A549 (cell line): ENCODE results near the gene ADAMTS4. TPM values are rescaled to one million over a fixed set of nuclear protein-coding genes. Genes with fewer than 3 reads are reported as not detected.

Source experiments
- ATAC-seq, 2 experiments: fragments of 200-7000 bp in 1 of 2; fragments of >200 bp in 1 of 2; cut with Nextera tagmentation in 1 of 2; cut with Tn5 transposase in 1 of 2; 3 replicates each; pipeline versions ENCODE4 v1.8.0 to v1.9.1; 2018 to 2020; ENCODE audit warnings: mild to moderate bottlenecking in 1 of 2, moderate library complexity in 1 of 2
- CTCF ChIA-PET: fragments of 300-600 bp; sonication (Branson Sonifier 250); formaldehyde crosslinking; extraction: SDS; loops from one replicate; lab custom pipeline; 2021; ENCODE audit warnings: antibody characterized with exemption, inconsistent platforms; lab: Yijun Ruan, JAX
- POLR2A ChIA-PET: fragments of 350-600 bp; formaldehyde crosslinking; extraction: SDS; loops from one replicate; lab custom pipeline; 2021; ENCODE audit warnings: antibody characterized with exemption, inconsistent platforms; lab: Yijun Ruan, JAX
- DNase-seq, 2 experiments: peaks; one replicate each; pipeline versions ENCODE4 v3.0.0 to v3.0.0-alpha.2; 2011 to 2016; ENCODE audit warnings: low read depth in 1 of 2, low spot score in 1 of 2
- FAIRE-seq: peaks from 2 replicates; lab custom pipeline; 2011; peaks lifted over from hg19 to GRCh38; lab: Jason Lieb, UNC
- H3K27ac ChIP-seq, 2 experiments: fragments of >200 bp; sonication (Bioruptor Twin); formaldehyde crosslinking; 3 replicates each; pipeline ENCODE4 v1.5.1; 2016 to 2017
- H3K4me1 ChIP-seq: fragments of >200 bp; sonication (Bioruptor Twin); formaldehyde crosslinking; 3 replicates; pipeline ENCODE4 v1.6.1; 2016
- H3K4me2 ChIP-seq: fragments of >200 bp; sonication (Bioruptor Twin); formaldehyde crosslinking; 3 replicates; pipeline ENCODE4 v1.6.1; 2016
- H3K4me3 ChIP-seq: fragments of >200 bp; sonication (Bioruptor Twin); formaldehyde crosslinking; 3 replicates; pipeline ENCODE4 v1.5.1; 2016
- H3K9me3 ChIP-seq: fragments of >200 bp; sonication (Bioruptor Twin); formaldehyde crosslinking; 3 replicates; pipeline ENCODE4 v1.6.1; 2016
- BCL3 ChIP-seq: fragments of >200 bp; sonication (Bioruptor Twin); formaldehyde crosslinking; IDR thresholded peaks from 3 replicates; pipeline ENCODE4 v1.6.1; 2016
- CEBPB ChIP-seq, 2 experiments: fragments of >200 bp in 1 of 2; sonication (Bioruptor Twin) in 1 of 2; formaldehyde crosslinking in 1 of 2; IDR thresholded peaks; 2 replicates each; pipeline ENCODE4 v1.6.1; 2012 to 2016
- CHD4 ChIP-seq: fragments of 200-600 bp; sonication (generic); IDR thresholded peaks from 2 replicates; pipeline ENCODE4 v1.6.1; 2016; ENCODE audit warnings: antibody characterized with exemption, mild to moderate bottlenecking, borderline replicate concordance
- CTCF ChIP-seq: fragments of >200 bp; sonication (Bioruptor Twin); formaldehyde crosslinking; IDR thresholded peaks from 3 replicates; pipeline ENCODE4 v1.5.1; 2016
- E2F6 ChIP-seq: IDR thresholded peaks from 2 replicates; pipeline ENCODE4 v1.6.1; 2012; ENCODE audit warnings: low read depth, borderline replicate concordance
- ESRRA ChIP-seq: fragments of 150-350 bp; IDR thresholded peaks from 2 replicates; pipeline ENCODE4 v1.6.1; 2014; ENCODE audit warnings: mild to moderate bottlenecking, low read length, borderline replicate concordance
- FOSB ChIP-seq: fragments of 250-450 bp; sonication (Bioruptor Pico); IDR thresholded peaks from 2 replicates; pipeline ENCODE4 v1.5.0; 2020; ENCODE audit warnings: mild to moderate bottlenecking, moderate library complexity
- HOXB5 ChIP-seq: fragments of 250-450 bp; sonication (Bioruptor Pico); IDR thresholded peaks from 2 replicates; pipeline ENCODE4 v1.5.0; 2020; ENCODE audit warnings: mild to moderate bottlenecking, moderate library complexity
- KDM1A ChIP-seq: fragments of 200-600 bp; sonication (generic); IDR thresholded peaks from 2 replicates; pipeline ENCODE4 v1.6.1; 2016; ENCODE audit warnings: low read depth, mild to moderate bottlenecking
- KDM5A ChIP-seq: fragments of 200-600 bp; sonication (generic); IDR thresholded peaks from 2 replicates; pipeline ENCODE4 v1.6.1; 2016; ENCODE audit warnings: antibody characterized with exemption, mild to moderate bottlenecking
- MAFK ChIP-seq: fragments of 450-650 bp; IDR thresholded peaks from 2 replicates; pipeline ENCODE4 v1.6.1; 2014; ENCODE audit not compliant: partially characterized antibody
- MAX ChIP-seq: IDR thresholded peaks from 2 replicates; pipeline ENCODE4 v1.6.1; 2012
- MYC ChIP-seq: IDR thresholded peaks from 2 replicates; pipeline ENCODE4 v1.6.1; 2012; ENCODE audit warnings: mild to moderate bottlenecking, inconsistent platforms, low read length, improper control_type of control experiment, borderline replicate concordance
- NFE2L2 ChIP-seq: fragments of 150-350 bp; conservative IDR thresholded peaks from 2 replicates; pipeline ENCODE4 v1.6.1; 2014; ENCODE audit warnings: low read length
- PHF8 ChIP-seq: fragments of 200-600 bp; sonication (generic); IDR thresholded peaks from 2 replicates; pipeline ENCODE4 v1.6.1; 2016; ENCODE audit warnings: low read depth, mild to moderate bottlenecking, antibody characterized with exemption, moderate library complexity, borderline replicate concordance
- POLR2AphosphoS2 ChIP-seq: conservative IDR thresholded peaks from 2 replicates; pipeline ENCODE4 v1.6.1; 2012; ENCODE audit warnings: low read length, improper control_type of control experiment, inconsistent platforms
- RAD21 ChIP-seq, 2 experiments: fragments of >200 bp in 1 of 2; sonication (Bioruptor Twin) in 1 of 2; formaldehyde crosslinking in 1 of 2; IDR thresholded peaks in 1 of 2; conservative IDR thresholded peaks in 1 of 2; 2 replicates in 1 of 2; 3 replicates in 1 of 2; pipeline ENCODE4 v1.6.1; 2012 to 2018; ENCODE audit warnings: inconsistent platforms in 1 of 2
- RFX5 ChIP-seq: fragments of 450-650 bp; IDR thresholded peaks from 2 replicates; pipeline ENCODE4 v1.7.1; 2014; ENCODE audit warnings: antibody characterized with exemption, mild to moderate bottlenecking, moderate library complexity
- SMC3 ChIP-seq: fragments of >200 bp; sonication (Bioruptor Twin); formaldehyde crosslinking; IDR thresholded peaks from 3 replicates; pipeline ENCODE4 v1.6.1; 2018; ENCODE audit warnings: inconsistent platforms
- WGBS: methylation state at CpG from one replicate; pipeline ENCODE4 v1.1.6; 2017; ENCODE audit errors: missing lambda C conversion rate; 5-methylcytosine and 5-hydroxymethylcytosine counted together
- polyA plus RNA-seq, 4 experiments: library from polyadenylated mRNA; depleted of rRNA in 3 of 4; stranded (reverse); fragments of >200 nt; fragmentation: RNase III in 1 of 4; extraction: RNeasy Plus Mini Kit Qiagen cat#74134 plus additional on column Dnase treatment in 1 of 4; gene quantifications; 2 replicates in 3 of 4; 3 replicates in 1 of 4; pipeline ENCODE4 v1.2.3, GENCODE V29; 2011 to 2017
- TF ChIP-seq, protein P1 (sequence below): fragments of 450-650 bp; IDR thresholded peaks from 2 replicates; pipeline ENCODE4 v1.6.1; 2014; ENCODE audit warnings: antibody characterized with exemption

ADAMTS4 gene
- polyA plus RNA-seq, 2 of the 4 experiments (the other 2 are of a cell fraction) = not detected

- FAIRE-seq (no peak), ATAC-seq (peak; percentile 95 to 98), DNase-seq (peak; percentile 77 to 90)
- Histone ChIP-seq H3K4me2 (no peak overlapping the region), H3K4me1 (0 out of 3 replicates have a peak, but pooled peaks cover 3% of the 10 kb centered on the region), H3K9me3 (no peaks in the 10 kb centered on the region), H3K27ac (no peak overlapping the region), H3K4me3 (no peak overlapping the region)
- CTCF ChIA-PET = interaction anchor here (0.6 to 18.8 kb wide), 12 partner anchors 8 to 174 kb away, joined by 3 to 319 read pairs (median 6); partner anchors contain the start of genes APOA2, FCER1G, NDUFS2 and TOMM40L
- TF ChIP-seq SMC3 = peak; percentile 71
- TF ChIP-seq CTCF = peak; percentile 83
- TF ChIP-seq POLR2AphosphoS2 = no peak
- peak; percentile 78 to 79 for TF ChIP-seq RAD21 (conservative IDR thresholded peaks at IDR 0.05 in 1 of 2, IDR thresholded peaks at IDR 0.05 in 1 of 2)
- POLR2A ChIA-PET = interaction anchor here (1.2 to 3.1 kb wide), 2 partner anchors 8 to 16 kb away, joined by 5 to 10 read pairs; partner anchors contain the start of genes NDUFS2 and TOMM40L
- WGBS = 25% methylated on average over 11 of the region's 11 CpGs
Observed at GRCh38 chr1:161209790-161210409, 11.0 kb upstream of the ADAMTS4 start.

DNA sequence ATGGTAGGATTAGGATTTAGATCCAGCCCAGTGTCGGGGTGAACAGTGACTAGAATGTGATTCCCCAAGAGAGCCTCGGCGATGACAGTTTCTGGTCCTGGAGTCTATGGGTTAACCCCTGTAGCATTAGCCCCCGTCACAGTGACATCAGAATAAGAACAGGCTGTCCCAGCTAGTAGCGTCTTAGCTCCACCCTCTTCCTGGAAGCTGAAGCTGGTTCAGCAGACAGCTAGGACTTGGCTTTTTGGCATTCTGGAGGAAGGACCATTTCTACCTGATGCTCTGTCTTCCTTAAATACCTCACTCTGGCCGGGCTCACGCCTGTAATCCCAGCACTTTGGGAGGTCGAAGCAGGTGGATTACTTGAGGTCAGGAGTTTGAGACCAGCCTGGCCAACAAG is 8.3 kb upstream of the ADAMTS4 start:
- TF ChIP-seq MAX (no peak), RAD21 (conservative IDR thresholded peaks at IDR 0.05 in 1 of 2, IDR thresholded peaks at IDR 0.05 in 1 of 2) (no peak)
- peaks cover 11% of the 10 kb centered on the region; the same call in 2 of the 3 replicates for H3K4me1 ChIP-seq
- no peaks in the 10 kb centered on the region for H3K9me3 ChIP-seq
- no peak overlapping the region for H3K4me3 ChIP-seq
- no peak overlapping the region for H3K27ac ChIP-seq
- POLR2A ChIA-PET = no interaction called here
- DNase-seq = no peak
- no peak for ATAC-seq
- CTCF ChIA-PET = interaction anchor here (0.7 to 18.8 kb wide), 5 partner anchors 9 to 176 kb away, joined by 4 to 319 read pairs (median 93); partner anchors contain the start of genes APOA2, FCER1G and TOMM40L
- WGBS = 87% methylated on average over 8 of the region's 8 CpGs
- no peak for FAIRE-seq
- no peak overlapping the region for H3K4me2 ChIP-seq

DNA sequence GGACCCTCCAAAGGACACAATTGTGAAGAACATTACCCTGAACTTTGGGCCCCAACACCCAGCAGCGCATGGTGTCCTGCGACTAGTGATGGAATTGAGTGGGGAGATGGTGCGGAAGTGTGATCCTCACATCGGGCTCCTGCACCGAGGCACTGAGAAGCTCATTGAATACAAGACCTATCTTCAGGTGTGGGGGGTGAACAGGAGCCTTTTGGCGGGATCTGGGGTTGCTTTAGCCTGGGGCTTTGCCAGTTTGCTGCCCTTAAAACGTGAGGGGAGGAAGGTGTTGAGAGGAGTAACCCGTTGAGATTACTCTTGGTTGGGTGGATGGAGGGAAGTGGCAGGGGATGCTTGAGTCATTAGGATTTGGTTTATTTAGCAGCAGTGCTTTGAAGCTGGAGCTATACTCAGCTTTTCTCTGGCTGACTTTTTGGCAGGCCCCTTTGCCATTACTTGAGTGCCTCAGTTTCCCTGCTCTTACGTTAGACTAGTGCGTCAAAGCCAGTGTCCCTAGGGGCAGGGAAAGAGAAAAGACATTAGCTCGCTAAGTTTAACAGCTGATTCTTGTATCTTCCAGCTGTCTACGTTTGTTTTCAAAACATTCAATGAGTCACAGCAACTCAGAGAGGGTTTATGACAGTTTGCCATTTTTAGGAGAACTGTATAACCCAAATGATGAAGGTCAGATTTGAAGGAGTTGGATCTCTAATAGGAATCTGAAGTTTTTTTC is 7.7 kb upstream of the ADAMTS4 start:
- CTCF ChIA-PET = interaction anchor here (0.5 to 18.8 kb wide), 8 partner anchors 8 to 1993 kb away, joined by 3 to 319 read pairs (median 4); partner anchors contain the start of genes APOA2, FCER1G and TOMM40L

DNA sequence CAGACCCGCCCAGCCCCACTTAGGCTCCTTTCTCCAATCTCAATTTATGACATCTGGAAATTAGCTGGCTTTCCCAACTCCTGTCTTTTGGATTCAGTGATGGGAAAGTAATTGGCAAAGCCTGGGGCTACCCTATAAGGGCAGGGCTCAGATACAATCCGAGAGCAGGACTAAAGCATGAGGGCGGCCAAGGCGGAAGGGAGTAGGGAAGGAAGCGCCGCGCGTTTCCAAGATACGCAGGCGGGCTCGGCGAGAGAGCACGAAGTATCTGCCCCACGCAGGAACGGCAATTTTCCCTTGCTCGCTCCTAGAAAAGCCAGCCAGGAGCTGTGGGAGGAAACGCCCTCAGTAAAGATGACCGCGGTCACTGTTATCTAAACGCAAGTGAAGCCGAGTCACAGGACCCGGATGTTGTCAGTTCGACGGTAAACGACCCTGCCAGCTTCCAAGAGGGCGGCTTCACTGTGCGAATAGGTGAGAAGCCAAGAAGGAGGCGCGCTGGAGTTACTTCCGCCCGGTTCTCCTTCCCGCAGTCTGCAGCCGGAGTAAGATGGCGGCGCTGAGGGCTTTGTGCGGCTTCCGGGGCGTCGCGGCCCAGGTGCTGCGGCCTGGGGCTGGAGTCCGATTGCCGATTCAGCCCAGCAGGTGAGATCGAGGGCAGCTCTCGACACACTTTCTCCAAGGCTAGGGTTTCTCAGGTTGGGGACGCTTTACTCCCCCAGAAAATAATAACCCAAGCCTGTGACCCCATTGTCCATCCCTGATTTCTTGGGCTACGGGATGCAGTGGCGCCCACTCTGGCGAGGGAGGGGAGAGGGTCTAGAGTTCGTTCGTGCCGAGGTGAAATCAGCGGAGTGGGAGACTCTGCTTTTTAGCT is 3.2 kb upstream of the ADAMTS4 start, which contains the start of gene NDUFS2:
NDUFS2 (plus strand) TSS at position 532 of the 877 bp plus-strand sequence; CDS start at position 551, 19 bp downstream.
- ATAC-seq = peak; percentile 95 to 98
- peak within 1 kb of the TSS; percentile 84 for H3K4me3 ChIP-seq
- H3K4me2 ChIP-seq = peak within 1 kb of the TSS; percentile 90
- peak; percentile 94 to 99 for DNase-seq
- peak; percentile 61 for FAIRE-seq
- CTCF ChIA-PET = interaction anchor here (0.6 to 18.8 kb wide), 10 partner anchors 9 to 182 kb away, joined by 3 to 319 read pairs (median 5); partner anchors contain the start of genes APOA2, FCER1G, PPOX and TOMM40L
- POLR2A ChIA-PET = interaction anchor here (0.5 to 1.8 kb wide), 17 partner anchors 8 to 187 kb away, joined by 3 to 23 read pairs (median 4); partner anchors contain the start of genes PPOX, SDHC, TOMM40L and UFC1
- peak within 1 kb of the TSS; percentile 93 for H3K27ac ChIP-seq
- H3K9me3 ChIP-seq = no peaks in the 10 kb centered on the region
- peaks cover 29% of the 10 kb centered on the region for H3K4me1 ChIP-seq
- 5% methylated on average over 46 of the region's 53 CpGs for WGBS
- TF ChIP-seq HOXB5 = 0 out of 2 replicates have a peak, but pooled peaks have one; percentile 9
- TF ChIP-seq MAX = peak; percentile 64
- TF ChIP-seq CEBPB (IDR thresholded peaks at IDR 0.05) = no peak
- TF ChIP-seq BCL3 = peak; percentile 52; the same call in 1 of the 3 replicates
- TF ChIP-seq, protein P1, sequence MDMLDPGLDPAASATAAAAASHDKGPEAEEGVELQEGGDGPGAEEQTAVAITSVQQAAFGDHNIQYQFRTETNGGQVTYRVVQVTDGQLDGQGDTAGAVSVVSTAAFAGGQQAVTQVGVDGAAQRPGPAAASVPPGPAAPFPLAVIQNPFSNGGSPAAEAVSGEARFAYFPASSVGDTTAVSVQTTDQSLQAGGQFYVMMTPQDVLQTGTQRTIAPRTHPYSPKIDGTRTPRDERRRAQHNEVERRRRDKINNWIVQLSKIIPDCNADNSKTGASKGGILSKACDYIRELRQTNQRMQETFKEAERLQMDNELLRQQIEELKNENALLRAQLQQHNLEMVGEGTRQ = no peak
- 0 out of 2 replicates have a peak, but pooled peaks have one; percentile 29 for TF ChIP-seq MYC
- TF ChIP-seq PHF8 = peak; percentile 84; the same call in 1 of the 2 replicates
- TF ChIP-seq FOSB (CRISPR knock-in tag) = no peak
- TF ChIP-seq E2F6 = peak; percentile 44; the same call in 1 of the 2 replicates

More for the DNA sequence above, 7.7 kb upstream of the ADAMTS4 start:
- peaks cover 12% of the 10 kb centered on the region for H3K4me1 ChIP-seq
- FAIRE-seq = no peak
- DNase-seq = no peak
- no peak for TF ChIP-seq MAFK
- no peak for TF ChIP-seq RFX5
- TF ChIP-seq KDM1A = no peak
- TF ChIP-seq POLR2AphosphoS2 = no peak
- no peak for TF ChIP-seq NFE2L2
- TF ChIP-seq CHD4 = no peak
- no peak for TF ChIP-seq KDM5A
- TF ChIP-seq SMC3 = no peak
- no peak for TF ChIP-seq ESRRA
- no peak overlapping the region for H3K4me2 ChIP-seq
- ATAC-seq = no peak
- POLR2A ChIA-PET = interaction anchor here (0.5 kb wide), 1 partner anchor 65 kb away, joined by 3 read pairs; no protein-coding TSS in a partner anchor
- no peak overlapping the region for H3K4me3 ChIP-seq
- 86% methylated on average over 12 of the region's 12 CpGs for WGBS
- H3K9me3 ChIP-seq = no peaks in the 10 kb centered on the region
- H3K27ac ChIP-seq = no peak overlapping the region
